ENCODE measurements around the gene ARHGAP26. TPM values are rescaled to one million over a fixed set of nuclear protein-coding genes. Genes with fewer than 3 reads are reported as not detected.

ARHGAP26 gene
- total RNA-seq, 4 donors from 2014 or later: 61.0 to 76.7 (median 61.2) TPM

GRCh38 chr5:143131972-143132371, 361.8 kb downstream of the ARHGAP26 start:
- H3K36me3 ChIP-seq: peaks cover 0 to 7% (median 0%) of the 10 kb centered on the region in 4 donors
- TF ChIP-seq, protein P1, sequence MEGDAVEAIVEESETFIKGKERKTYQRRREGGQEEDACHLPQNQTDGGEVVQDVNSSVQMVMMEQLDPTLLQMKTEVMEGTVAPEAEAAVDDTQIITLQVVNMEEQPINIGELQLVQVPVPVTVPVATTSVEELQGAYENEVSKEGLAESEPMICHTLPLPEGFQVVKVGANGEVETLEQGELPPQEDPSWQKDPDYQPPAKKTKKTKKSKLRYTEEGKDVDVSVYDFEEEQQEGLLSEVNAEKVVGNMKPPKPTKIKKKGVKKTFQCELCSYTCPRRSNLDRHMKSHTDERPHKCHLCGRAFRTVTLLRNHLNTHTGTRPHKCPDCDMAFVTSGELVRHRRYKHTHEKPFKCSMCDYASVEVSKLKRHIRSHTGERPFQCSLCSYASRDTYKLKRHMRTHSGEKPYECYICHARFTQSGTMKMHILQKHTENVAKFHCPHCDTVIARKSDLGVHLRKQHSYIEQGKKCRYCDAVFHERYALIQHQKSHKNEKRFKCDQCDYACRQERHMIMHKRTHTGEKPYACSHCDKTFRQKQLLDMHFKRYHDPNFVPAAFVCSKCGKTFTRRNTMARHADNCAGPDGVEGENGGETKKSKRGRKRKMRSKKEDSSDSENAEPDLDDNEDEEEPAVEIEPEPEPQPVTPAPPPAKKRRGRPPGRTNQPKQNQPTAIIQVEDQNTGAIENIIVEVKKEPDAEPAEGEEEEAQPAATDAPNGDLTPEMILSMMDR (IDR thresholded peaks at IDR 0.05): no peak
- TF ChIP-seq POLR2AphosphoS5 (IDR thresholded peaks at IDR 0.05) (no peak), POLR2A (IDR thresholded peaks at IDR 0.05) (no peak), EP300 (IDR thresholded peaks at IDR 0.05; ENCODE audit: low read depth) (no peak)
- WGBS, 2 donors (ENCODE audit: low coverage in 1 of 2): 68 to 72% methylated on average over 3 to 6 of the region's 6 CpGs
- no peaks in the 10 kb centered on the region for H3K9me3 ChIP-seq
- in situ Hi-C loops (cut with MboI; ENCODE audit: low pct_ligation_motif_present in 1 of 4, low pct_unique_long_range_greater_than_20kb in 1 of 4, low sequenced_read_pairs in 3 of 4) (no loop called here), intact Hi-C loops (cut with DNase I; ENCODE audit: low total_unique reads) (no loop called here)
- no peak for DNase-seq
- no peak overlapping the region for H3K4me3 ChIP-seq
- H3K27ac ChIP-seq: no peak overlapping the region
- no peaks in the 10 kb centered on the region for H3K27me3 ChIP-seq
- H3K4me1 ChIP-seq: peaks cover 6 to 24% (median 14%) of the 10 kb centered on the region in 4 donors

DNA sequence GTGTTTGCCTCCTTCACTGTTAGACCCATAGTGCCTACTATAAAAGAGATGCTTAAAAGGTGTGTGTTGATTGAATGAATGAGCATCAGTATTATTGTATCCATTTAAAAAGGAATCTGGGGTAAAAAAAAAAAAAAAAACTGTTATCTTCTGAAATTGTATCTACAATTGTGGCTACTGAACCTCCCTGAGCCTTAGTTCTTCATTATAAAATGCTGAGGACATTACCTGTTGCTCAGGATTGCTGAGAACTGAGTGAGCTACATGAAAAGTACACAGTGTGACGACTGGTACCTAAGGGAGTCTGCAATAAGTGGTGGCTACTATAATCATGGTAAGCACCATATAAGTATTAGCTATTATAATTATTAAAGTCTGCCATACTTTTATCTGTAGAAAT, 362.6 kb downstream of the ARHGAP26 start:
- H3K9me3 ChIP-seq: no peaks in the 10 kb centered on the region
- DNase-seq: no peak
- WGBS, 2 donors (ENCODE audit: low coverage in 1 of 2): 83 to 93% methylated on average over 1 of the region's 1 CpG
- H3K36me3 ChIP-seq: peaks cover 0 to 7% (median 0%) of the 10 kb centered on the region in 4 donors
- H3K27me3 ChIP-seq: no peaks in the 10 kb centered on the region
- H3K4me1 ChIP-seq: peaks cover 6 to 19% (median 11%) of the 10 kb centered on the region in 4 donors
- in situ Hi-C loops (cut with MboI; ENCODE audit: low pct_ligation_motif_present in 1 of 4, low pct_unique_long_range_greater_than_20kb in 1 of 4, low sequenced_read_pairs in 3 of 4) (no loop called here), intact Hi-C loops (cut with DNase I; ENCODE audit: low total_unique reads) (no loop called here)
- H3K27ac ChIP-seq: no peak overlapping the region
- H3K4me3 ChIP-seq: no peak overlapping the region
- no peak for TF ChIP-seq POLR2AphosphoS5 (IDR thresholded peaks at IDR 0.05)
- TF ChIP-seq, protein P1 (IDR thresholded peaks at IDR 0.05): no peak
- TF ChIP-seq EP300 (IDR thresholded peaks at IDR 0.05; ENCODE audit: low read depth): no peak
- no peak for TF ChIP-seq POLR2A (IDR thresholded peaks at IDR 0.05)

- in situ Hi-C loops (cut with MboI; ENCODE audit: low pct_ligation_motif_present in 1 of 4, low pct_unique_long_range_greater_than_20kb in 1 of 4, low sequenced_read_pairs in 3 of 4): no loop called here
- H3K4me3 ChIP-seq: no peak overlapping the region
- intact Hi-C loops (cut with DNase I; ENCODE audit: low total_unique reads): no loop called here
- peaks cover 0 to 9% (median 2%) of the 10 kb centered on the region in 4 donors for H3K4me1 ChIP-seq
- whole genome bisulfite sequencing, 2 donors (ENCODE audit: low coverage in 1 of 2): 63 to 82% methylated on average over 4 to 11 of the region's 11 CpGs
- no peak for DNase-seq
- no peak overlapping the region for H3K27ac ChIP-seq
- no peaks in the 10 kb centered on the region for H3K9me3 ChIP-seq
- peaks cover 0 to 7% (median 0%) of the 10 kb centered on the region in 4 donors for H3K36me3 ChIP-seq
- no peaks in the 10 kb centered on the region for H3K27me3 ChIP-seq
- TF ChIP-seq, protein P1 (IDR thresholded peaks at IDR 0.05): no peak
- TF ChIP-seq POLR2AphosphoS5 (IDR thresholded peaks at IDR 0.05): no peak
- TF ChIP-seq EP300 (IDR thresholded peaks at IDR 0.05; ENCODE audit: low read depth): no peak
- no peak for TF ChIP-seq POLR2A (IDR thresholded peaks at IDR 0.05)
These were observed 363.5 kb downstream of the ARHGAP26 start for GRCh38 chr5:143133721-143134120.

- peaks cover 0 to 7% (median 0%) of the 10 kb centered on the region in 4 donors for H3K36me3 ChIP-seq
- H3K27me3 ChIP-seq: no peaks in the 10 kb centered on the region
- WGBS, 2 donors (ENCODE audit: low coverage in 1 of 2): 89 to 100% methylated on average over 2 to 3 of the region's 3 CpGs
- no peak overlapping the region for H3K27ac ChIP-seq
- intact Hi-C loops (cut with DNase I; ENCODE audit: low total_unique reads) (no loop called here), in situ Hi-C loops (cut with MboI; ENCODE audit: low pct_ligation_motif_present in 1 of 4, low pct_unique_long_range_greater_than_20kb in 1 of 4, low sequenced_read_pairs in 3 of 4) (no loop called here)
- H3K4me3 ChIP-seq: no peak overlapping the region
- H3K9me3 ChIP-seq: no peaks in the 10 kb centered on the region
- no peak for DNase-seq
- H3K4me1 ChIP-seq: peaks cover 0 to 3% (median 0%) of the 10 kb centered on the region in 4 donors
- TF ChIP-seq POLR2A (IDR thresholded peaks at IDR 0.05) (no peak), POLR2AphosphoS5 (IDR thresholded peaks at IDR 0.05) (no peak), EP300 (IDR thresholded peaks at IDR 0.05; ENCODE audit: low read depth) (no peak)
- TF ChIP-seq, protein P1 (IDR thresholded peaks at IDR 0.05): no peak
These were observed 364.1 kb downstream of the ARHGAP26 start for GRCh38 chr5:143134269-143134668.
